Activated CD8-positive, alpha-beta memory T cell treated with anti-CD3 and anti-CD28 coated beads for 4 hours (primary cell): ENCODE measurements around the gene CGB8.
"Not testable (repeated sequence)": the region's sequence is repeated elsewhere in the genome, so short reads cannot be mapped to it uniquely, and the experiment has no call there.

Experiments used
- DNase-seq, 2 donors: peaks; one replicate each; pipeline ENCODE4 v3.0.0-alpha.2; 2020; ENCODE audit warnings: low read depth in 2 of 2

The CGB8 gene

GRCh38 chr19:49030323-49030722, 18.6 kb downstream of the CGB8 start:
- not testable (repeated sequence) for DNase-seq

DNA sequence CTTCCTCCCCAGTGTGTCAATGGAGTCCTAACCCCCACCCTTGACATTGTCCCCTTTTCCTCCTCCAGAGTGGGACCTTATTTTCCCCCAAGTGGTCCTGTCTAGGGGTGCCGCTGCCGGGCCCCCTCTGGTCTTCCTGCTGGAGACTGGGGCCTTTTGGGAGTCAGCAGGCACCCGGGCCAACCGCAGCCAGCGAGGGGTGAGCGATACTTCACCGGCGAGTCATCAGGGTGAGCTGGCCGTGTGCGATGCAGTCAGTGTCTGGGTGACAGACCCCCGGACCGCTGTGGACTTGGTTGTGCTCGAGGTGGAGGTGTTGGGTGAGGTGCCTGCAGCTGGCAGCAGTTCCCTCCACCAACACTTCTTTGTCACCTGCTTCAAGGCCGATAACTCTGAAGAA, 19.2 kb downstream of the CGB8 start:
- not testable (repeated sequence) for DNase-seq

GRCh38 chr19:49028686-49029085, 20.2 kb downstream of the CGB8 start:
- DNase-seq, result not testable (repeated sequence)

DNA sequence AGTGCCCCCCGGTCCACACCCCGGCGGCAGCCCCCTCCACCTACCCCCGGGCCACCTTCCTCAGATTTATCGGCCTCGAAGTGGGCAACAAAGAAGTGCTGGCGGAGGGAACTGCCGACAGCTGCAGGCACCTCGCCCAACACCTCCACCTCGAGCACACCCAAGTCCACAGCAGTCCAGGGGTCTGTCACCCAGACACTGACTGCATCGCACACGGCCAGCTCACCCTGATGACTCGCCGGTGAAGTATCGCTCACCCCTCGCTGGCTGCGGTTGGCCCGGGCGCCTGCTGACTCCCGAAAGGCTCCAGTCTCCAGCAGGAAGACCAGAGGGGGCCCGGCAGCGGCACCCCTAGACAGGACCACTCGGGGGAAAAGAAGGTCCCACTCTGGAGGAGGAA, 23.3 kb downstream of the CGB8 start:
- DNase-seq, result not testable (repeated sequence)

DNA sequence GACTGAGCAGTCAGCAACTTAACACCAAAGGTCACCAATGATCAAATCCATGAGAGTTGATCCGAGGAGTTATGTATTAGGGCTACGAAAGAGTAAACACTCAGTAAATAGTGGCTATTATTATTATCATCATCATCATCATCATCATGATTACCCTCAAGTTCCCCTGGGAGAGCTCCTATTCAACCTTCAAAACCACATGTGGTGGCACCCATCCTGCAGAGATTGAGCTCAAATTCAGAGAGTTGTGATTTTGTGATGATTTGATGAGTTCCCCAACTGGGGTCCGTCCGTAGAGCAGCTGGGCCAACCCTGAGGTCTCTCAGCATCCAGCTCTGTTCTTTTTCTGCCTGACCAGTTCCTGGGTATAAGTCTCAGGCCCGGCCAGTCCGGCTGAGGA, 23.8 kb downstream of the CGB8 start:
- DNase-seq, result not testable (repeated sequence)

DNA sequence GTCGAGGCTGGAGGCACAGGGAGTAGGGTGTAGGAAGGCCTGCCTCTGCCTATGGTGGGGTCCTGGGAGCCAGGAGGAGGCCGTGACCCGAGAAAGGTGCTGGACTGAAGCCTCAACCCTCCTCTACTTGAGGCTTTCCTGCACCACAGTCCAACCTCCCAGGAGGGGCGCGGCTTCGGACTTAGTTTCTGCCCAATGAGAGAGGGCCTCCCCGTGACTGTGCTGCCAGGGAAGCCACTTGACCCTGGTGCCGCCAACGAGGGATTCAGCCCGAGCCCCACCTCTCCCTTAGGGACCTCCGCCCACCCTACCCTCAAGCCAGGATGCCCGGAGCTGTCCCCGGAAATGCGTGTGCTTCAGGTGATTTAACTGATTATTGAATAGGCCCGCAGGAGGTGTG, 24.7 kb downstream of the CGB8 start, which contains the start of gene CGB3:
TSS of gene CGB3 (minus strand) at position 101 of the 400 bp plus-strand sequence. CDS start 362 bp downstream, outside the sequence.
- DNase-seq, result not testable (repeated sequence)

DNA sequence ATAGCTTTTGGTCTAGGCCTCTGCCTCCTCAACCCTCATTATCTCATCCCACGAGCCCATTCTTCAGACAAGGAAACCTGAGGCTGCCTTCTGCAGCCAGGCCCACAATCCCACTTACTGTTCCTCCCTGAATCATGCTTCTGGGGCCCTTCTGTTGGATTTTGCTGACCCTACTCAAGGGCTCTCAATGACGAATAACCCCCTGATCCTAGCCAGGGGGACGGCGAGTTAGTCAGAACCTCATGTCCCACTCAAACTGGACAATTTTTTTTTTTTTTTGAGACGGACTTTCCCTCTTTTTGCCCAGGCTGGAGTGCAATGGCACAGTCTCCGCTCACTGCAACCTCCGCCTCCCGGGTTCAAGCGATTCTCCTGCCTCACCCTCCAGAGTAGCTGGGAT, 26.8 kb downstream of the CGB8 start:
- DNase-seq, result no peak

DNA sequence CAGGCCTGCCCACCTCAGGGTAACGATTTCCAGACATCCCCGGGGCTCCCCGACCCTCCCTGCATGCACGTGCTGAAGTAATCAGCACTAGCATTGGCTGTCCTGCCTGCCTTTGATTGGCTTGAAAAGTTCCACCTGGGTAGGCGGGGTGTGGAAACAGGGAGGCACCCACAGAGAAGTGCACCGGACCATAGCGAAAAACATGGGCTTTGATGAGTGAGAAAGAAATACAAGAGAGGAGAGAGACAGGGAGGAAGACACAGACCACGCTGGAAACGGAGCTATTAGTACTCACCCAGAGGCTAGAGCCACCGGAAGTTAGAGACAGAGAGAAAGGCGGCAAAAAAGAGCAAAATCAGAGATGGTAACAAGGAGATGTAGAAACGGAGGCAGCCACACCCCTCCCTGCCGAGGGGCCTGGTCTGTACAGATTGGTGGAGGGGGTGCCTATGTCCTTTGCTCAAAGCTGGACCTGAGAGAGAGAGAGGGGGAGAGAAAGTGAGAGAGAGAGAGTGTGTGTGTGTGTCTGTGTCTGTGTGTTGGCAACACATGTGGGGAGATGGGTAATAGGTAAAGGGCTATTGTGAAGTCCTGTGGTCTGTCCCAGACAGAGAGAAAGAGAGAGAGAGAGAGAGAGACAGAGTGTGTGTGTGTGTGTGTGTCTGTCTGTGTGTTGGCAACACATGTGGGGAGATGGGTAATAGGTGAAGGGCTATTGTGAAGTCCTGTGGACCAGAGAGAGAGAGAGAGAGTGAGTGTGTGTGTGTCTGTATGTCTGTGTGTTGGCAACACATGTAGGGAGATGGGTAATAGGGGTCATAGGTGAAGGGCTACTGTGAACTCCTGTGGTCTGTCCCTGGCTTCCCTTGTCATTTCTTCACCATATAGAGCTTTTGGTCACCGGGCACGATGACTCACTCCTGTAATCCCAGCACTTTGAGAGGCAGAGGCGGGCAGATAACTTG, 27.7 kb downstream of the CGB8 start:
- DNase-seq, result no peak

DNA sequence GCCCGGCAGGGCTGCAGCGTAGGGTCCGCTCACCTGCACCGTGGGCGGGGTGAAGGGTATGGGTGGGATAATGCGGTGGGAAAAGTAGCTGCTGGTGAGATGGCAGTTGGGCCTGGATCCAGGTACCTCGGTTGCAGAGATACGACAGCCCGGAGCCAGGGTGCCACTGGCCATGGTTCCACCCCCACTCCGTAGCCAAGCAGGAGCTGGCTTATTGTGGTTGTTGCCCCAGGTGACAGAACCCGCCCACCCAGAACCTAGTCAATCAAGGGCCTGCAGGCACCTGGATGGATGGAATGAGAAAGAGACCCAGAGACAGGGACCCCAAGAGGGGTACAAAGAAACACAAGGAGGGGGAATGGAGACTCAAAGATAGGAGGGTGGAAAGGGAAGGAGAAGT, 28.6 kb downstream of the CGB8 start:
- DNase-seq, result no peak

GRCh38 chr19:49019242-49019932, 29.5 kb downstream of the CGB8 start:
- peak; percentile 31 to 36 for DNase-seq

- not testable (repeated sequence) for DNase-seq
These were observed 30.3 kb downstream of the CGB8 start for GRCh38 chr19:49018388-49019241.

GRCh38 chr19:49017666-49018351, 31.1 kb downstream of the CGB8 start:
- DNase-seq, result peak in 1 of 2 donors; percentile 20

GRCh38 chr19:49017041-49017665, 31.8 kb downstream of the CGB8 start, which contains the start of gene LHB:
Gene LHB (minus strand): TSS chr19:49017091. CDS start chr19:49017081, 10 bp downstream.
- DNase-seq, result no peak

DNA sequence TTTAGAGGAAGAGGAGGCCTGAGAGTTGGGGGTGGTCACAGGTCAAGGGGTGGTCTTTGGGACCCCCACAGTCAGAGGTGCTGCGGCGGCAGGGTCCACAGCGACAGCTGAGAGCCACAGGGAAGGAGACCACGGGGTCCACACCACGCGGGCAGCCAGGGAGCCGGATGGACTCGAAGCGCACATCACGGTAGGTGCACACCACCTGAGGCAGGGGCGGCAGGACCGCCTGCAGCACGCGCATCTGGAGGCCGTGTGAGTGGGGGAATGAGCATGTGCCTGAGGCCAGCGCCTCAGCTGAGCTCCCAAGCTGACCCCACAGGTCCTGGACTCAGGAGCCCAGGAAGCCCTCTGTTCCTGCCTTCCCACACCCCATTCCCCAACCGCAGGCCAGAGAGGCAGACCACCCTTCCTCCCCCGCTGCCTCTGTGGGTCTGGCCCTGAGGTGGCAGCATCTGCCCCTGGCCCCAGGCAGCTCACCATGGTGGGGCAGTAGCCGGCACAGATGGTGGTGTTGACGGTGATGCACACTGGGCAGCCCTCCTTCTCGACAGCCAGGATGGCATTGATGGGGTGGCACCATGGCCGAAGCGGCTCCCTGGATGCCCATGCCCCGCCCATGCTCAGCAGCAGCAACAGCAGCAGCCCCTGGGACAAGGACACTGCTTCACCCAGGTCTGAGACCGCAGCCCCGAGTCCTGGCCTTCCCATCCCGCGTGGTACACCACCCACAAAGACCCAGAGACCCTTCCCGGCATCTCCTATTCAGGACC, 32.7 kb downstream of the CGB8 start:
- DNase-seq, result no peak

DNA sequence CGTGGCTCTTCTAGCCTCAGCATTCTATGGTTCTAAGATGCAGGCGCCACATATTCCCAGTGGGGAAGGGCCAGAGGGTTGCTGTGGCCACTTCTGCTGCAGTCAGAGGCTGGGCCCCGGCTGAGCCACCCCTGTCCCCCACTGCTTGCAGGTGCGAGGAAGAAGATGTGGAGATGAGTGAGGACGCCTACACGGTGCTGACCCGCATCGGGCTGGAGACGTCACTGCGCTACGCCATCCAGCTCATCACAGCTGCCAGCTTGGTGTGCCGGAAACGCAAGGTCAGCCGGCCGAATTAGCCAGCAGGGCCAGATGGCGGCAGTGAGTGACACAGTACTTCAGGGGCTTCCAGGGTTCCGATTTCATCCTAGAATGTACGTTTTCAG, 34.0 kb downstream of the CGB8 start:
- no peak for DNase-seq

- DNase-seq, result no peak
These were observed 34.6 kb downstream of the CGB8 start for GRCh38 chr19:49014123-49014869.

GRCh38 chr19:49011194-49011593, 37.7 kb downstream of the CGB8 start:
- no peak for DNase-seq

GRCh38 chr19:49010453-49010852, 38.5 kb downstream of the CGB8 start:
- DNase-seq, result no peak

DNA sequence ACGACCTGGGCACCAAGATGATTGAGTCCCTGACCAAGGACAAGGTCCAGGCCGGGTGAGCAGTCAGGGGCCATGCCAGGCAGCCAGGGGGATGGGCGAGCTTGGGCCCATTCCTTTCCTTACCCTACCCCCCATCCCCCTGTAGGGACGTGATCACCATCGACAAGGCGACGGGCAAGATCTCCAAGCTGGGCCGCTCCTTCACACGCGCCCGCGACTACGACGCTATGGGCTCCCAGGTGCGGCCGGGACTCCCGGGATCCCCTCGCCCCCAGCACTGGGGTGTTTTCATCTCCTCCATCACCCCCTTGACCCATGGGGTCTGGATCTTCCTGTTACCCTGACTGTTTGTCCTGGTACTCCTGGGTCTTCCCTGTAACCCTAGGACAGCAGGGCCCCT, 39.1 kb downstream of the CGB8 start:
- DNase-seq, result no peak
